ENCODE results near the gene ECE2.

Gene ECE2

DNA sequence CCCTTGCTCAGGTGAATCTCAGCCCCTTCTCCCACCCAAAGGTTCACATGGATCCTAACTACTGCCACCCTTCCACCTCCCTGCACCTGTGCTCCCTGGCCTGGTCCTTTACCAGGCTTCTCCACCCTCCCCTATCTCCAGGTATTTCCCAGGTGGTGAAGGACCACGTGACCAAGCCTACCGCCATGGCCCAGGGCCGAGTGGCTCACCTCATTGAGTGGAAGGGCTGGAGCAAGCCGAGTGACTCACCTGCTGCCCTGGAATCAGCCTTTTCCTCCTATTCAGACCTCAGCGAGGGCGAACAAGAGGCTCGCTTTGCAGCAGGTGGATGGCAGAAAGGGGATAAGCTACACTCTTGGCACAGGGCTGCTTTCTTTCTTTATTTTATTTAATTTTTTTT is 66.1 kb downstream of the ECE2 start:
- TF ChIP-seq, protein P1, sequence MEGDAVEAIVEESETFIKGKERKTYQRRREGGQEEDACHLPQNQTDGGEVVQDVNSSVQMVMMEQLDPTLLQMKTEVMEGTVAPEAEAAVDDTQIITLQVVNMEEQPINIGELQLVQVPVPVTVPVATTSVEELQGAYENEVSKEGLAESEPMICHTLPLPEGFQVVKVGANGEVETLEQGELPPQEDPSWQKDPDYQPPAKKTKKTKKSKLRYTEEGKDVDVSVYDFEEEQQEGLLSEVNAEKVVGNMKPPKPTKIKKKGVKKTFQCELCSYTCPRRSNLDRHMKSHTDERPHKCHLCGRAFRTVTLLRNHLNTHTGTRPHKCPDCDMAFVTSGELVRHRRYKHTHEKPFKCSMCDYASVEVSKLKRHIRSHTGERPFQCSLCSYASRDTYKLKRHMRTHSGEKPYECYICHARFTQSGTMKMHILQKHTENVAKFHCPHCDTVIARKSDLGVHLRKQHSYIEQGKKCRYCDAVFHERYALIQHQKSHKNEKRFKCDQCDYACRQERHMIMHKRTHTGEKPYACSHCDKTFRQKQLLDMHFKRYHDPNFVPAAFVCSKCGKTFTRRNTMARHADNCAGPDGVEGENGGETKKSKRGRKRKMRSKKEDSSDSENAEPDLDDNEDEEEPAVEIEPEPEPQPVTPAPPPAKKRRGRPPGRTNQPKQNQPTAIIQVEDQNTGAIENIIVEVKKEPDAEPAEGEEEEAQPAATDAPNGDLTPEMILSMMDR (conservative IDR thresholded peaks at IDR 0.05): no peak
- TF ChIP-seq ZFX (IDR thresholded peaks at IDR 0.05): no peak
- H3K27ac ChIP-seq: no peak overlapping the region
